DMS153 treated with DMSO at 0.1 percent for 48 hours (cell line): ENCODE results near the gene SLC34A3.
A peak's percentile ranks its signal among the peaks of the same experiment; 100 is the strongest.

Experiments used
- DNase-seq: peaks from one replicate; lab custom pipeline; 2025; ENCODE audit not compliant: unreplicated experiment; lab: John Stamatoyannopoulos, UW

SLC34A3 gene

DNA sequence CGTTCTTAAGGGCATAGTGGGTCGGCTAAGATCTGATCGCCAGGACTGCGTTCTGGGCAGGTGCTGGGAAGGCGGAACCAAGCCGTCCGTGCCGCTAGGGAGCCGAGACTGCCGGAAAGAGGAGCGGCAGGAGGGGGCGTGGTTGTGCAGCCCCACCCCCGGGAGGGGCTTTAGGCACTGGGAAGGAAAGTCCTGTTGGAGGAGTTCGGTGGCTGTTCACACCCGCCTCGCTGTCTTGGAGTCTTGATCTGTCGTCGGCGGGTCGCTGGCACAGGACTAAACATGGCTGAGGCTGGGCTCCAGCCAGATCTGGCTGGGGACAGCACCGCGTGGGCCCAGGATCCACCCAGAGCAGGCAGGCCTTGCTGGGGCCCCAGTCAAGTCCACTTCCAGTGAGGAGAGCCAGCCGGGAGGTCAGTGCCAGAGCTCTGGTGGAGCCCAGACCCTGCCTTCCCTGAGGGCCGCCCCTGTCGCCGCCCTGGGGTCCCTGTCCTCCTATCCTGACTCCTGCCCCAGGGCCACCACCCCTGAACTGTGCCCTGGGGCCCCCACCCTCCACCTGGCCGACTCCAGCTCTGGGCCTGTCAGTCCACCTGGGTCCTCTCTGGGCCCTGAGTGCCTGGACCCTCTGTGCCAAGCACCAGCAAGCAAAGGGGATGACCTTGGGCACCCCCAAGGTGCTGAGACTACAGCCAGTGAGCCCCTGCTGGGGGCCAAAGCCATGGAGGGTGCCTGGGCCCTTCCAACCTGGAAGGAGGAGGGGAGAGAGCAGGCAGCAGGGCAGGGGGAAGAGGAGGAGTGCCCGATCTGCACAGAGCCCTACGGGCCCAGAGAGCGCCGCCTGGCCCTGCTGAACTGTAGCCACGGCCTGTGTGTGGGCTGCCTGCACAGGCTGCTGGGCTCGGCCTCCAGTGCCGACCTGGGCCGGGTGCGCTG, 13.2 kb upstream of the SLC34A3 start:
- peak; percentile 42 for DNase-seq

GRCh38 chr9:137218212-137218753, 12.4 kb upstream of the SLC34A3 start:
- no peak for DNase-seq

DNA sequence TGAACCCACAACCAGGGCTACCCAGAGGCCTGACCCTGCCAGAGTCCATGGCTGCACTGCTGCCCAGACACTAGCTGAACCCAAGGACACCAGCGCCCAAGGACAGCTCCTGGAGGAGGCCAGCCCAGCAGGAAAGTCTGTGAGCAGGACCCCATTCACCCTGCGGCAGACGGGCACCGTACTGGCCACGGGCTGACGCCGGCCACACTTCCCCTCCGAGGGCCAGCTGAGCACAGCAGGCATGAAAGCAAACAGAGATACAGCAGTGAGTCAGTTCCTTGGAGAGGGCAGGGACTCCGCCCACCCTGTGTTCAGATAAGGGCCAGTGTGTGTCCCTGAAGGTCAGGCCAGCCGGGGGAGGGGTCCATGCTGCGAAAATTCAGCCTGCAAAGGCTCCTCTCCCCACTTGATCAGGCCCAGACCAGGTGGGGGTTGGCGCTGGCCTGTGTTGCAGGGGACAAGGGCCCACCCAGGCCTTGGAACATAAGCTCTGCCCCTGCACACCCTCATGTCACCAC, 11.9 kb upstream of the SLC34A3 start:
- DNase-seq = no peak

DNA sequence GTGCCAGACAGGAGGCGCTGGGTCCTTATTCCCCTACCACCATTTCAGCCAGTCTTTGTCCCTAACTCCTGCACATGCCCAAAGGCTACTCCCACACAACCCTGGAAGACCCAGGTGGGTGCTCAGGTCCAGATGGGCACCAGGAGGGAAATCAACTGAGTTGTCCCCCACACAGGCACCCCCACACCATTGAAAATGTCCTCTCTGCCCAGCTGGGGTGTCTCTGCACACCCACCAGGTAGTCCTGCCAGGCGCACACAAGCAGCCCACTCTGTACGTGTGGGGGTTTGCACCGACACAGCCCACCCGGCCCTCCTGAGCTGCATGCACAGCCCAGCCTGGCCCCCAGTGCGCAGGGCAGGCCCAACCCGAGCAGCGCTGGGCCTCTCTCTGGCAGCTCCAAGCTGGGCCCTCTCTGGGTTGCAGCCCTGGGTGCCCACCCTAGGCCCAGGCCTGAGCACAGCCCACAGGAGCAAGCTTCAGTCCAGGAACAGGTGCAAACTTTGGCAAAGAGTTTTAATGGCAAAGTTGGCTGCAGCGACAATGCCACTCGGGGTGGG, 10.9 kb upstream of the SLC34A3 start:
- no peak for DNase-seq

- no peak for DNase-seq
Measured at GRCh38 chr9:137220317-137221094, 10.2 kb upstream of the SLC34A3 start.

DNA sequence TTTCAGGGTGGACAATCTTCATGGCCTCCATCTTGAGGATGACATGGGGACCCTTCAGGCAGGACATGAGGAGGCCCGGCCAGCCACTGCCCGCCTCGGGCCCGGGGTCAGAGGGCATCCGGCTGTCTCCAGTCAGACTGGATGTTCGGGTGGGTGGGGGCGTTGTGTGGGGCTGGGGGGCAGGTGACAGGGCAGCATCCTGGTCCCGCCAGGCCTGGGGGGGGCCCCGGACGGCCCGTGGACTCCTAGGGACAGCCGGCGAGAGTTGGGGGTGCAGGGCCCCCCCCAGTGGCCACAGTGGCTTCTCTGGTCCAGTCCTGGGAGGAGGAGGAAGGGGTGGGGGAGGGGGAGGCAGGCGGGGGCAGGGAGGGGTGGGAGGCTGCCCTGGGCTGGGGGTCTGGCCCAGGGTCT, 9.6 kb upstream of the SLC34A3 start:
- no peak for DNase-seq

- DNase-seq = no peak
Measured at GRCh38 chr9:137221506-137222111, 9.1 kb upstream of the SLC34A3 start.

GRCh38 chr9:137222190-137223077, 8.3 kb upstream of the SLC34A3 start, which contains the start of gene RNF208:
RNF208 (minus strand) TSS chr9:137222240; CDS start chr9:137221212, 1,028 bp downstream.
- DNase-seq = no peak

DNA sequence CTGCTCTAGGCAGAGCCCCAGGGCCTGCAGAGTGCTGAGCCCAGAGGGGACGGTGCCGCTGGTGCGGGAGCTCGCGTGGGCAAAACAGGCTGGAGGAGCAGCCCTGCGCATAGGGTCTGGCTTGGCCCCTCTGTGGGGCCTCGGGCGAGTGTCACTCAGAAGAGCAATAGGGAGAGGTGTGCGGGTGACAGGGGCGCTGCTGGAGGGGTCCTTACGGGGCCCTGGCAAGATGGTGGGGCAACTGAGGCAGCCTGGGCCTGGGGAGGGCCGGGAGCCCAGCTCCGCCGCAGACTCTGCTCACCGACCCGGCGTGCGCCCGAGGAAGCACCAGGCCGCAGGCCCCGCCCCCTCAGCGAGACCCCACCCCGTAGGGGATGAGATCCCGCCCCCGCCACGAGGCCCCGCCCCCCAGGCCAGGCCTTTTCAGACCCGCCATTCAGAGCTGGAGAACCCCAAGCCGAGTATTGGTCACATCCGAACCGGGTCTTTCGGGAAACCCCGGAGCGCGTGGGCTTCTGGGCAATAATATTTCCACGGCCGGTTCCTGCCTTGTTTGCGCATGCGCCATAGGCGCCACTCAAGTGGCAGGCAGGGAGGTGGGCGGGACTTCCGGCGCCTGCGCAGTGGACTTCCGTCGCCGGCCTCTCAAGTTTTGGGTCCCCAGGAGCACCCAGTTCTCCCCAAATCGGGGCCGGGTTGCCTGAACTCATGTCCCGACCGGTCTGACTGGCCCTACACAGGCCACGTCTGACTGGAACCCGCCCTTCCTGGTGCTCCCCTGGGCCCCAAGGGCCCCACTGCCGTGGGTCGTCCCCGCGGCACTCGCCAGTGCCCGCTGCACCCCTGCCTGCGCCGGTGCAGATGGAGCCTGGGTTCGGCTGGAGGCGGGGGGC, 7.4 kb upstream of the SLC34A3 start:
- DNase-seq = peak; percentile 89

GRCh38 chr9:137224830-137225694, 5.6 kb upstream of the SLC34A3 start, which contains the start of gene CYSRT1:
CYSRT1 (plus strand) TSS chr9:137225174; CDS start chr9:137225622, 448 bp downstream.
- no peak for DNase-seq

DNA sequence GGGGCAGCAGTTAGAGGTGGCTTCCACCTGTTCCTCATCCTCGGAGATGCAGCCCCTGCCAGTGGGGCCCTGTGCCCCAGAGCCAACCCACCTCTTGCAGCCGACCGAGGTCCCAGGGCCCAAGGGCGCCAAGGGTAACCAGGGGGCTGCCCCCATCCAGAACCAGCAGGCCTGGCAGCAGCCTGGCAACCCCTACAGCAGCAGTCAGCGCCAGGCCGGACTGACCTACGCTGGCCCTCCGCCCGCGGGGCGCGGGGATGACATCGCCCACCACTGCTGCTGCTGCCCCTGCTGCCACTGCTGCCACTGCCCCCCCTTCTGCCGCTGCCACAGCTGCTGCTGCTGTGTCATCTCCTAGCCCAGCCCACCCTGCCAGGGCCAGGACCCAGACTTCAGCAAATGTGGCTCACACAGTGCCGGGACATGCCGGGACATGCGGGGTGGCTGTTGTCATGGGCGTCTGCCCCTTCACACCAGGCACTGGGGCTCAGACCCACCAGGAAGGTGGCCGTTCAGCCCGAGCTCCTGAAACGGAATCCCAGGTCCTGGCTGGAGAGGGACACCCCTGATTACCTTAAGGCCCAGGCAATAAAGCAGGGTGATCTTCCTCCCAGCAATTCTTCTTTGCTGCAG, 4.9 kb upstream of the SLC34A3 start:
- DNase-seq = no peak

- no peak for DNase-seq
Measured at GRCh38 chr9:137226338-137227053, 4.2 kb upstream of the SLC34A3 start.

- peak; percentile 49 for DNase-seq
Measured at GRCh38 chr9:137227054-137227852, 3.4 kb upstream of the SLC34A3 start, which contains the start of gene RNF224. RNF224 (plus strand) TSS chr9:137227502; CDS start chr9:137228336, 834 bp downstream.

DNA sequence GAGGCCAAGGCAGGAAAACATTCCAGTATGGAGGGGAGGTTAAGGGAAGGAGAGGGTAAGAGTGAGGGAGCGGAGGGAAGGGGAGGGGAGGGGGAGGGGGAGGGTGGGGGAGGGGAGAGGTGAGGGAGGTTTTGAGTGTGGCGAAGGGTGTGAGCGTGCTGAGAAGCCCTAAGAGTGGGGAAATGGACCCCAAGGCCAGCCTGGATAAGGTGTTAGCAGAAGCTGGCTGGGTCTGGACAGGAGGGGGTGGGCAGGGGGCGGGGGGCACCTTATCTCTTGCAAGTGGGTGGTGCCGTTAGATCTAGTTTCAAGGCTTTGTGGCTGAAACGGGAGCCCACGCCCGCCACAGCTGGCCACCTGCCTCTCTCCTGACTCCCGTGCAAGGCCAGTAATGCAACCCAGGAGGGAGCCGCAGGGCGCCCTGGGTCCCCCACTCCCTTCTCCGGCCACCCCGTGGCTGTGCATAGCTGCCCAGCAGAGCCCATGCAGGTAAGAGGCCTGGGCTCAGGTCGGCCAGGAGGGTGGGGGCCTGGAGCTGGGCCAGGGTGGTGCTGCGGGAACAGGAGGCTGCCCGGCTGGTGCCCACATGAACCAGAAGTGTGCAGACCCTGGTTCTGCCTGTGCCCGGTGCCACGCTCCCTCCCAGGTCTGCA, 2.7 kb upstream of the SLC34A3 start:
- DNase-seq = no peak

GRCh38 chr9:137228506-137228967, 2.2 kb upstream of the SLC34A3 start:
- DNase-seq = no peak
